K562 (cell line): ENCODE results near the gene BCKDK. TPM values are rescaled to one million over a fixed set of nuclear protein-coding genes. Genes with fewer than 3 reads are reported as not detected.

ENCODE experiments used
- FOXA1 ChIP-seq: fragments of 450-650 bp; IDR thresholded peaks from 2 replicates; pipeline ENCODE4 v1.6.1; 2016; ENCODE audit warnings: mild to moderate bottlenecking, borderline replicate concordance
- KLF6 ChIP-seq: fragments of 250-450 bp; sonication (Bioruptor Pico); IDR thresholded peaks from 2 replicates; pipeline ENCODE4 v1.4.0; 2020; ENCODE audit warnings: mild to moderate bottlenecking, moderate library complexity, borderline replicate concordance
- NBN ChIP-seq: fragments of 450-650 bp; IDR thresholded peaks from 2 replicates; pipeline ENCODE4 v1.6.1; 2016; ENCODE audit warnings: low read depth, mild to moderate bottlenecking
- SRF ChIP-seq, 2 experiments: fragments of 250-450, 450-650 bp in 1 of 2; sonication (Bioruptor Pico) in 1 of 2; sonication (generic) in 1 of 2; formaldehyde crosslinking; IDR thresholded peaks; 2 replicates each; pipeline versions ENCODE4 v1.5.0 to v1.5.1; 2020 to 2022; ENCODE audit warnings: mild to moderate bottlenecking in 1 of 2, missing genetic modification reagents in 1 of 2
- TEAD2 ChIP-seq: fragments of 450-650 bp; IDR thresholded peaks from 2 replicates; pipeline ENCODE4 v1.6.1; 2016; ENCODE audit warnings: missing genetic modification characterization, control low read depth, missing compliant biosample characterization
- ZNF253 ChIP-seq: fragments of 250-450 bp; sonication (Bioruptor Pico); conservative IDR thresholded peaks from 2 replicates; pipeline ENCODE4 v1.6.1; 2021; ENCODE audit warnings: mild to moderate bottlenecking
- ZNF518B ChIP-seq: fragments of 250-450 bp; sonication (Bioruptor Pico); IDR thresholded peaks from 2 replicates; pipeline ENCODE4 v1.5.0; 2021; ENCODE audit warnings: mild to moderate bottlenecking, moderate library complexity
- polyA plus RNA-seq, 8 experiments: library from polyadenylated mRNA; depleted of rRNA in 4 of 8; stranded (reverse) in 5 of 8; unstranded in 3 of 8; fragments of >200 nt; fragmentation: Nextera tagmentation in 2 of 8; fragmentation: Illumina TruSeq in 1 of 8; extraction: Ambion mirVana in 2 of 8; extraction: Trizol in 1 of 8; gene quantifications; 2 replicates each; pipeline versions ENCODE4 v1.2.1 to v1.2.3, GENCODE V29; 2011 to 2014; ENCODE audit warnings: inconsistent platforms in 1 of 8, missing spikeins in 1 of 8
- total RNA-seq, 7 experiments: library from RNA; depleted of rRNA in 6 of 7; stranded (reverse); fragments of >200 nt in 6 of 7; fragmentation: Illumina TruSeq in 2 of 7; extraction: Trizol in 2 of 7; gene quantifications; 2 replicates each; pipeline versions ENCODE4 v1.2.1 to v1.2.3, GENCODE V29; 2011 to 2021; ENCODE audit warnings: low replicate concordance in 1 of 7
- TF ChIP-seq, protein P1 (sequence below): fragments of 450-650 bp; IDR thresholded peaks from 2 replicates; pipeline ENCODE4 v1.6.1; 2016; ENCODE audit warnings: low read depth
- TF ChIP-seq, protein P2 (sequence below), 2 experiments: fragments of 450-650 bp; conservative IDR thresholded peaks; 2 replicates each; pipeline ENCODE4 v1.6.1; 2017; ENCODE audit warnings: mild to moderate bottlenecking in 2 of 2, moderate library complexity in 2 of 2
- TF ChIP-seq, protein P3 (sequence below): sonication (generic); formaldehyde crosslinking; IDR thresholded peaks from 2 replicates; pipeline ENCODE4 v1.8.0; 2023; ENCODE audit warnings: mild to moderate bottlenecking, missing genetic modification reagents

Gene BCKDK
- total and polyA plus RNA-seq, 9 of the 15 experiments (the other 6 are each of a cell fraction or from before 2014, with no cell fraction given), result 0.58 to 34.8 (median 13.1) TPM

DNA sequence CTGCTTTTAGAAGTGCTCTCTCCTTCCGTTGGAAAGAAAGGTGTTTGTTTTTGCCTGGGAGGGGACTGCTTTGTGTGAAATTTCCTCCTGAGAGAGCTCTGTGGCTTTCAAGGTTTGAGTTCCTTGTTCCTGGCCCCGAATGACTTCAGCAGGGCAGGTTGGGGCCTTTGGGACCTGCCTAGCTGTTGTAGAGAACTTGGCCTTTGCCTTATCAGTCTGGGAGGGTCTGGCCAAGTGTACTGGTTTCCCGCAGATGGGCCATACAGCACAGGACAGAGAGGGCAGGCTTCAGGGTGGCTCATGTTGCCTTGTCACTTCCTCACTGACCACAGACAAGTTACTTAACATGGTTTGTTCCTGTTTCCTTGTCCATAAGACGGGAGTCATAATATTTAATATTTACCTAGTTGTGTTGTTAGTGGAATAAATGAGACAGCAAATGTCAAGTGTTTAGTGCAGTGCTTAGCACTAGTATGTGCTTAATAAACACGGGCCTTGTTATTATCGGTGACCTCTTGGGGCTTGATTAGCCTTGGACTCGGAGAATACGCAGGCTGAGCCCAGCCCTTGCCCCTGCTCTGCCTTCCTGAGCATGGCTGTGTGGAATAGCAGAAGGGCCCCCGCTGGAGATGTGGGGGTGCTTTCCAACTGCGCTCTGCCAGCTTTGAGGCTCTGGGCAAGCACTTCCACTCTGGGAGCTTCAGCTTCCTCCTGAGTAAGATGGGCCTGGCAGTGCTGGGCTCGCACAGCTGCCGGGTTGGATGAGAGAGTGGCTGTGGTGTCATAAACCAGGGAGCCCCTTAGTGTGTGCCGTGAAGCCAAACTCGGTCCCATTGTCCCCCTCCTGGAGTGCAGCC, 20.8 kb downstream of the BCKDK start (continued):
- TF ChIP-seq, protein P1, sequence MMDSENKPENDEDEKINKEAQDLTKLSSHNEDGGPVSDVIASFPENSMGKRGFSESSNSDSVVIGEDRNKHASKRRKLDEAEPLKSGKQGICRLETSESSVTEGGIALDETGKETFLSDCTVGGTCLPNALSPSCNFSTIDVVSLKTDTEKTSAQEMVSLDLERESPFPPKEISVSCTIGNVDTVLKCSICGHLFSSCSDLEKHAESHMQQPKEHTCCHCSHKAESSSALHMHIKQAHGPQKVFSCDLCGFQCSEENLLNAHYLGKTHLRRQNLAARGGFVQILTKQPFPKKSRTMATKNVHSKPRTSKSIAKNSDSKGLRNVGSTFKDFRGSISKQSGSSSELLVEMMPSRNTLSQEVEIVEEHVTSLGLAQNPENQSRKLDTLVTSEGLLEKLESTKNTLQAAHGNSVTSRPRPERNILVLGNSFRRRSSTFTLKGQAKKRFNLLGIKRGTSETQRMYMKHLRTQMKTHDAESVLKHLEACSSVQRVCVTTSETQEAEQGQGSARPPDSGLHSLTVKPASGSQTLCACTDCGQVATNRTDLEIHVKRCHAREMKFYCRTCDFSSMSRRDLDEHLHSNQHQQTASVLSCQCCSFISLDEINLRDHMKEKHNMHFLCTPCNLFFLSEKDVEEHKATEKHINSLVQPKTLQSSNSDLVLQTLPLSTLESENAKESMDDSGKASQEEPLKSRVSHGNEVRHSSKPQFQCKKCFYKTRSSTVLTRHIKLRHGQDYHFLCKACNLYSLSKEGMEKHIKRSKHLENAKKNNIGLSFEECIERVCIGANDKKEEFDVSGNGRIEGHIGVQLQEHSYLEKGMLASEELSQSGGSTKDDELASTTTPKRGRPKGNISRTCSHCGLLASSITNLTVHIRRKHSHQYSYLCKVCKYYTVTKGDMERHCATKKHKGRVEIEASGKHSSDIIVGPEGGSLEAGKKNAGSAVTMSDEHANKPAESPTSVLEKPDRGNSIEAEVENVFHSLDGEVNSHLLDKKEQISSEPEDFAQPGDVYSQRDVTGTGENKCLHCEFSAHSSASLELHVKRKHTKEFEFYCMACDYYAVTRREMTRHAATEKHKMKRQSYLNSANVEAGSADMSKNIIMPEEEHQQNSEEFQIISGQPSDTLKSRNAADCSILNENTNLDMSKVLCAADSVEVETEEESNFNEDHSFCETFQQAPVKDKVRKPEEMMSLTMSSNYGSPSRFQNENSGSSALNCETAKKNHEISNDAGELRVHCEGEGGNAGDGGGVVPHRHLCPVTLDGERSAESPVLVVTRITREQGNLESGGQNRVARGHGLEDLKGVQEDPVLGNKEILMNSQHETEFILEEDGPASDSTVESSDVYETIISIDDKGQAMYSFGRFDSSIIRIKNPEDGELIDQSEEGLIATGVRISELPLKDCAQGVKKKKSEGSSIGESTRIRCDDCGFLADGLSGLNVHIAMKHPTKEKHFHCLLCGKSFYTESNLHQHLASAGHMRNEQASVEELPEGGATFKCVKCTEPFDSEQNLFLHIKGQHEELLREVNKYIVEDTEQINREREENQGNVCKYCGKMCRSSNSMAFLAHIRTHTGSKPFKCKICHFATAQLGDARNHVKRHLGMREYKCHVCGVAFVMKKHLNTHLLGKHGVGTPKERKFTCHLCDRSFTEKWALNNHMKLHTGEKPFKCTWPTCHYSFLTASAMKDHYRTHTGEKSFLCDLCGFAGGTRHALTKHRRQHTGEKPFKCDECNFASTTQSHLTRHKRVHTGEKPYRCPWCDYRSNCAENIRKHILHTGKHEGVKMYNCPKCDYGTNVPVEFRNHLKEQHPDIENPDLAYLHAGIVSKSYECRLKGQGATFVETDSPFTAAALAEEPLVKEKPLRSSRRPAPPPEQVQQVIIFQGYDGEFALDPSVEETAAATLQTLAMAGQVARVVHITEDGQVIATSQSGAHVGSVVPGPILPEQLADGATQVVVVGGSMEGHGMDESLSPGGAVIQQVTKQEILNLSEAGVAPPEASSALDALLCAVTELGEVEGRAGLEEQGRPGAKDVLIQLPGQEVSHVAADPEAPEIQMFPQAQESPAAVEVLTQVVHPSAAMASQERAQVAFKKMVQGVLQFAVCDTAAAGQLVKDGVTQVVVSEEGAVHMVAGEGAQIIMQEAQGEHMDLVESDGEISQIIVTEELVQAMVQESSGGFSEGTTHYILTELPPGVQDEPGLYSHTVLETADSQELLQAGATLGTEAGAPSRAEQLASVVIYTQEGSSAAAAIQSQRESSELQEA, result no peak
- TF ChIP-seq NBN (peak; percentile 42; the same call in 1 of the 2 replicates), FOXA1 (no peak), ZNF253 (CRISPR knock-in tag) (no peak), ZNF518B (CRISPR knock-in tag) (no peak), SRF (CRISPR knock-in tag; IDR thresholded peaks at IDR 0.05) (peak in 1 of 2 experiments; percentile 76; a peak in 1 of 4 replicates), KLF6 (peak; percentile 19; the same call in 1 of the 2 replicates), TEAD2 (tag) (no peak)
- TF ChIP-seq, protein P2, sequence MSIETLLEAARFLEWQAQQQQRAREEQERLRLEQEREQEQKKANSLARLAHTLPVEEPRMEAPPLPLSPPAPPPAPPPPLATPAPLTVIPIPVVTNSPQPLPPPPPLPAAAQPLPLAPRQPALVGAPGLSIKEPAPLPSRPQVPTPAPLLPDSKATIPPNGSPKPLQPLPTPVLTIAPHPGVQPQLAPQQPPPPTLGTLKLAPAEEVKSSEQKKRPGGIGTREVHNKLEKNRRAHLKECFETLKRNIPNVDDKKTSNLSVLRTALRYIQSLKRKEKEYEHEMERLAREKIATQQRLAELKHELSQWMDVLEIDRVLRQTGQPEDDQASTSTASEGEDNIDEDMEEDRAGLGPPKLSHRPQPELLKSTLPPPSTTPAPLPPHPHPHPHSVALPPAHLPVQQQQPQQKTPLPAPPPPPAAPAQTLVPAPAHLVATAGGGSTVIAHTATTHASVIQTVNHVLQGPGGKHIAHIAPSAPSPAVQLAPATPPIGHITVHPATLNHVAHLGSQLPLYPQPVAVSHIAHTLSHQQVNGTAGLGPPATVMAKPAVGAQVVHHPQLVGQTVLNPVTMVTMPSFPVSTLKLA (conservative IDR thresholded peaks at IDR 0.05), result peak in 1 of 2 experiments; percentile 46; a peak in 1 of 4 replicates
- TF ChIP-seq, protein P3, sequence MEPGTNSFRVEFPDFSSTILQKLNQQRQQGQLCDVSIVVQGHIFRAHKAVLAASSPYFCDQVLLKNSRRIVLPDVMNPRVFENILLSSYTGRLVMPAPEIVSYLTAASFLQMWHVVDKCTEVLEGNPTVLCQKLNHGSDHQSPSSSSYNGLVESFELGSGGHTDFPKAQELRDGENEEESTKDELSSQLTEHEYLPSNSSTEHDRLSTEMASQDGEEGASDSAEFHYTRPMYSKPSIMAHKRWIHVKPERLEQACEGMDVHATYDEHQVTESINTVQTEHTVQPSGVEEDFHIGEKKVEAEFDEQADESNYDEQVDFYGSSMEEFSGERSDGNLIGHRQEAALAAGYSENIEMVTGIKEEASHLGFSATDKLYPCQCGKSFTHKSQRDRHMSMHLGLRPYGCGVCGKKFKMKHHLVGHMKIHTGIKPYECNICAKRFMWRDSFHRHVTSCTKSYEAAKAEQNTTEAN (CRISPR knock-in tag), result no peak
